CD14-positive monocyte (primary cell): ENCODE results near the gene CACNA2D1. TPM values are rescaled to one million over a fixed set of nuclear protein-coding genes. Genes with fewer than 3 reads are reported as not detected.

Source experiments
- DNase-seq, 3 donors: peaks; one replicate each; pipeline ENCODE4 v3.0.0-alpha.2; 2011 to 2022
- H2AFZ ChIP-seq: 2 replicates; pipeline ENCODE4 v1.6.0; 2012; ENCODE audit warnings: mild to moderate bottlenecking, low read depth, low read length, inconsistent platforms; ENCODE audit not compliant: insufficient read depth, poor library complexity, severe bottlenecking
- H3K27ac ChIP-seq, 2 donors: 1 replicate in 1 of 2; 2 replicates in 1 of 2; pipeline ENCODE4 v1.5.1; 2012 to 2013; ENCODE audit warnings: low read length in 2 of 2, control low read depth in 1 of 2, inconsistent platforms in 1 of 2, low read depth in 1 of 2, mild to moderate bottlenecking in 1 of 2
- H3K27me3 ChIP-seq, 2 donors: one replicate each; pipeline versions ENCODE4 v1.6.0 to v1.6.1; 2011 to 2013; ENCODE audit warnings: low read length in 2 of 2; ENCODE audit not compliant: control insufficient read depth in 2 of 2, insufficient read depth in 2 of 2
- H3K36me3 ChIP-seq, 2 donors: replicated peaks in 1 of 2; 1 replicate in 1 of 2; 2 replicates in 1 of 2; pipeline versions ENCODE4 v1.5.1 to v1.6.1; 2012 to 2013; ENCODE audit warnings: low read length in 2 of 2, control low read depth in 1 of 2, inconsistent platforms in 1 of 2, mild to moderate bottlenecking in 1 of 2; ENCODE audit not compliant: insufficient read depth in 2 of 2, control insufficient read depth in 1 of 2
- H3K4me1 ChIP-seq, 2 donors: 1 replicate in 1 of 2; 2 replicates in 1 of 2; pipeline versions ENCODE4 v1.5.1 to v1.6.1; 2012 to 2013; ENCODE audit warnings: low read length in 2 of 2, control low read depth in 1 of 2, inconsistent platforms in 1 of 2, mild to moderate bottlenecking in 1 of 2, moderate library complexity in 1 of 2; ENCODE audit not compliant: insufficient read depth in 2 of 2, control insufficient read depth in 1 of 2
- H3K4me2 ChIP-seq: replicated peaks from 2 replicates; pipeline ENCODE3; 2012; ENCODE audit warnings: low read length, moderate library complexity, mild to moderate bottlenecking; ENCODE audit not compliant: poor library complexity, severe bottlenecking; ENCODE audit errors: extremely low read depth
- H3K4me3 ChIP-seq, 3 experiments: fragments of 200-600 bp in 1 of 3; sonication (generic) in 1 of 3; replicated peaks in 1 of 3; 1 replicate in 2 of 3; 2 replicates in 1 of 3; pipeline ENCODE4 v1.5.1; 2011 to 2013; ENCODE audit warnings: low read length in 3 of 3, mild to moderate bottlenecking in 3 of 3, control low read depth in 2 of 3, low read depth in 2 of 3, inconsistent platforms in 1 of 3, moderate library complexity in 1 of 3
- H3K79me2 ChIP-seq: 2 replicates; pipeline ENCODE4 v1.6.0; 2012; ENCODE audit warnings: mild to moderate bottlenecking, control low read depth, inconsistent platforms, low read length, moderate library complexity; ENCODE audit not compliant: insufficient read depth
- H3K9ac ChIP-seq: 2 replicates; pipeline ENCODE4 v1.6.0; 2017; ENCODE audit warnings: low read length, mild to moderate bottlenecking; ENCODE audit not compliant: insufficient read depth, poor library complexity, severe bottlenecking
- H3K9me3 ChIP-seq, 2 donors: replicated peaks in 1 of 2; 1 replicate in 1 of 2; 2 replicates in 1 of 2; pipeline versions ENCODE4 v1.5.1 to v1.6.1; 2012 to 2013; ENCODE audit warnings: low read length in 2 of 2, control low read depth in 1 of 2; ENCODE audit not compliant: control insufficient read depth in 1 of 2, insufficient read depth in 1 of 2
- H4K20me1 ChIP-seq: 2 replicates; pipeline ENCODE4 v1.6.0; 2012; ENCODE audit warnings: mild to moderate bottlenecking, low read length, control low read depth, moderate library complexity; ENCODE audit not compliant: insufficient read depth
- H3K27ac Mint-ChIP-seq, 7 donors: one replicate each; pipeline ENCODE4 v1.8.0; 2020; ENCODE audit warnings: mild to moderate bottlenecking in 7 of 7, mixed read lengths in 7 of 7, moderate library complexity in 6 of 7, inconsistent platforms in 2 of 7
- H3K27me3 Mint-ChIP-seq, 3 donors: one replicate each; pipeline ENCODE4 v1.8.0; 2021 to 2022; ENCODE audit warnings: low read depth in 3 of 3, mild to moderate bottlenecking in 3 of 3, mixed read lengths in 3 of 3, moderate library complexity in 3 of 3, inconsistent platforms in 1 of 3
- H3K36me3 Mint-ChIP-seq, 2 donors: one replicate each; pipeline ENCODE4 v1.8.0; 2020; ENCODE audit warnings: mixed read lengths in 2 of 2, inconsistent platforms in 1 of 2, mild to moderate bottlenecking in 1 of 2
- H3K4me1 Mint-ChIP-seq: one replicate; pipeline ENCODE4 v1.8.0; 2020; ENCODE audit warnings: mild to moderate bottlenecking, mixed read lengths
- H3K4me3 Mint-ChIP-seq, 2 donors: one replicate each; pipeline ENCODE4 v1.8.0; 2020; ENCODE audit warnings: mild to moderate bottlenecking in 2 of 2, mixed read lengths in 2 of 2, moderate library complexity in 1 of 2
- H3K9me3 Mint-ChIP-seq, 7 donors: one replicate each; pipeline ENCODE4 v1.8.0; 2020 to 2022; ENCODE audit warnings: mixed read lengths in 7 of 7, mild to moderate bottlenecking in 6 of 7, moderate library complexity in 6 of 7, inconsistent platforms in 2 of 7
- CTCF ChIP-seq: fragments of 200-600 bp; IDR thresholded peaks from one replicate; pipeline ENCODE4 v1.8.0; 2022; ENCODE audit warnings: antibody characterized with exemption, mild to moderate bottlenecking
- WGBS: methylation state at CpG from one replicate; pipeline ENCODE4 v1.1.5; 2013; ENCODE audit warnings: missing lambda C conversion rate; ENCODE audit not compliant: insufficient coverage; 5-methylcytosine and 5-hydroxymethylcytosine counted together
- intact Hi-C, 2 donors: fragments of 100-400 bp; cut with micrococcal nuclease; formaldehyde crosslinking; loops; one replicate each; pipeline versions ENCODE4 v1.15.0 to v1.15.1; 2023
- polyA plus RNA-seq, 3 donors: library from polyadenylated mRNA; depleted of rRNA in 1 of 3; unstranded in 2 of 3; stranded (reverse) in 1 of 3; fragments of 300-500 nt in 2 of 3; fragments of >200 nt in 1 of 3; fragmentation: Illumina TruSeq in 2 of 3; gene quantifications; 1 replicate in 2 of 3; 2 replicates in 1 of 3; pipeline ENCODE4 v1.2.3, GENCODE V29; 2012 to 2021

Gene CACNA2D1
- polyA plus RNA-seq, 3 donors = 0.02 TPM; not detected in 2

GRCh38 chr7:82325416-82325815 lies 118.2 kb downstream of the CACNA2D1 start:
- H3K36me3 Mint-ChIP-seq = no peaks in the 10 kb centered on the region
- H3K4me1 ChIP-seq = no peaks in the 10 kb centered on the region
- no peaks in the 10 kb centered on the region for H3K4me1 Mint-ChIP-seq
- H3K9me3 ChIP-seq = no peaks in the 10 kb centered on the region
- no peaks in the 10 kb centered on the region for H3K36me3 ChIP-seq
- no peak overlapping the region for H3K27ac ChIP-seq
- intact Hi-C loops = no loop called here
- no peak overlapping the region for H2AFZ ChIP-seq
- H3K27ac Mint-ChIP-seq = no peak overlapping the region
- H3K27me3 Mint-ChIP-seq = peaks cover 0 to 2% (median 0%) of the 10 kb centered on the region in 3 donors
- H3K27me3 ChIP-seq = no peaks in the 10 kb centered on the region
- no peak overlapping the region for H3K4me2 ChIP-seq
- H3K4me3 Mint-ChIP-seq = no peak overlapping the region
- no peak overlapping the region for H3K4me3 ChIP-seq
- no peak for DNase-seq
- H3K9me3 Mint-ChIP-seq = peaks cover 0 to 7% (median 0%) of the 10 kb centered on the region in 7 donors
- 100% methylated on average over 2 of the region's 2 CpGs for WGBS
- no peak overlapping the region for H3K9ac ChIP-seq
- H4K20me1 ChIP-seq = no peaks in the 10 kb centered on the region
- H3K79me2 ChIP-seq = no peaks in the 10 kb centered on the region
- TF ChIP-seq CTCF = no peak

- no peak for DNase-seq
- Histone ChIP-seq H3K9me3 (no peaks in the 10 kb centered on the region), H3K27me3 (no peaks in the 10 kb centered on the region), H3K79me2 (no peaks in the 10 kb centered on the region), H3K4me2 (no peak overlapping the region), H3K4me1 (no peaks in the 10 kb centered on the region), H2AFZ (no peak overlapping the region), H3K36me3 (no peaks in the 10 kb centered on the region), H4K20me1 (no peaks in the 10 kb centered on the region), H3K9ac (no peak overlapping the region), H3K4me3 (no peak overlapping the region), H3K27ac (no peak overlapping the region)
- no peak for TF ChIP-seq CTCF
- WGBS = no CpG with 5 or more reads among the region's 4 CpGs
- intact Hi-C loops = no loop called here
- H3K9me3 Mint-ChIP-seq = peaks cover 0 to 7% (median 0%) of the 10 kb centered on the region in 7 donors
- H3K36me3 Mint-ChIP-seq = no peaks in the 10 kb centered on the region
- no peak overlapping the region for H3K27ac Mint-ChIP-seq
- H3K27me3 Mint-ChIP-seq = peaks cover 0 to 2% (median 0%) of the 10 kb centered on the region in 3 donors
- no peaks in the 10 kb centered on the region for H3K4me1 Mint-ChIP-seq
- no peak overlapping the region for H3K4me3 Mint-ChIP-seq
Observed at GRCh38 chr7:82323806-82324205, 119.8 kb downstream of the CACNA2D1 start.
